Stimulated activated CD8-positive, alpha-beta memory T cell treated with anti-CD3 and anti-CD28 coated beads, Interleukin-12 subunit alpha, Interleukin-12 subunit beta, amount 100 ng/mL, for 24 hours (primary cell): Measurements from ENCODE around the gene RCAN1.

Experiments used
- DNase-seq: peaks from one replicate; pipeline ENCODE4 v3.0.0-alpha.2; 2020; ENCODE audit errors: extremely low read depth

Gene RCAN1

GRCh38 chr21:34614628-34615486 is at the start of gene RCAN1:
Gene RCAN1, minus strand, starts transcription at chr21:34615113. Its CDS starts 102 bp downstream, at chr21:34615011.
- peak; percentile 64 for DNase-seq

GRCh38 chr21:34661848-34662247 is 46.9 kb upstream of the RCAN1 start:
- DNase-seq, result no peak

GRCh38 chr21:34653522-34653921 is 38.6 kb upstream of the RCAN1 start:
- no peak for DNase-seq

- DNase-seq, result no peak
Observed at GRCh38 chr21:34651642-34652041, 36.7 kb upstream of the RCAN1 start.

GRCh38 chr21:34650861-34651431 is 36.0 kb upstream of the RCAN1 start:
- DNase-seq, result no peak

GRCh38 chr21:34649400-34649799 is 34.5 kb upstream of the RCAN1 start:
- no peak for DNase-seq

GRCh38 chr21:34648739-34649297 is 33.9 kb upstream of the RCAN1 start:
- no peak for DNase-seq

GRCh38 chr21:34647555-34647954 is 32.6 kb upstream of the RCAN1 start:
- no peak for DNase-seq

- no peak for DNase-seq
Observed at GRCh38 chr21:34644825-34645224, 29.9 kb upstream of the RCAN1 start.

GRCh38 chr21:34642211-34643075 is 27.5 kb upstream of the RCAN1 start:
- no peak for DNase-seq

GRCh38 chr21:34640858-34641257 is 25.9 kb upstream of the RCAN1 start:
- no peak for DNase-seq

GRCh38 chr21:34639882-34640788 is 25.2 kb upstream of the RCAN1 start:
- no peak for DNase-seq

GRCh38 chr21:34639250-34639649 is 24.3 kb upstream of the RCAN1 start:
- DNase-seq, result no peak

- DNase-seq, result no peak
Observed at GRCh38 chr21:34636961-34637360, 22.0 kb upstream of the RCAN1 start.

GRCh38 chr21:34635307-34635706 is 20.4 kb upstream of the RCAN1 start:
- DNase-seq, result no peak

GRCh38 chr21:34632498-34632897 is 17.6 kb upstream of the RCAN1 start:
- DNase-seq, result no peak

- DNase-seq, result no peak
Observed at GRCh38 chr21:34630536-34631143, 15.7 kb upstream of the RCAN1 start.

GRCh38 chr21:34626131-34626530 is 11.2 kb upstream of the RCAN1 start:
- no peak for DNase-seq

GRCh38 chr21:34625030-34625593 is 10.2 kb upstream of the RCAN1 start:
- DNase-seq, result no peak

GRCh38 chr21:34623516-34623915 is 8.6 kb upstream of the RCAN1 start:
- no peak for DNase-seq
